Activated CD4-positive, alpha-beta memory T cell treated with anti-CD3 and anti-CD28 coated beads for 36 hours (primary cell): Measurements from ENCODE around the gene RBMS3. TPM values are rescaled to one million over a fixed set of nuclear protein-coding genes. Genes with fewer than 3 reads are reported as not detected.

ENCODE experiments used
- CTCF ChIA-PET: fragments of 350-600 bp; sonication (Branson Sonifier 250); formaldehyde crosslinking; loops from one replicate; lab custom pipeline; 2021; ENCODE audit warnings: antibody characterized with exemption, inconsistent platforms; lab: Charles Lee
- POLR2A ChIA-PET: fragments of 350-600 bp; sonication (Branson Sonifier 250); formaldehyde crosslinking; loops from one replicate; lab custom pipeline; 2021; ENCODE audit warnings: antibody characterized with exemption; lab: Charles Lee
- DNase-seq: peaks from one replicate; pipeline ENCODE4 v3.0.0-alpha.2; 2020
- H3K27ac Mint-ChIP-seq: one replicate; pipeline ENCODE4 v1.8.0; 2021; ENCODE audit warnings: mixed read lengths
- H3K27me3 Mint-ChIP-seq: one replicate; pipeline ENCODE4 v1.8.0; 2021; ENCODE audit warnings: mixed read lengths
- H3K36me3 Mint-ChIP-seq: one replicate; pipeline ENCODE4 v1.8.0; 2021; ENCODE audit warnings: mixed read lengths
- H3K4me1 Mint-ChIP-seq: one replicate; pipeline ENCODE4 v1.8.0; 2021; ENCODE audit warnings: low read depth, mixed read lengths
- H3K4me3 Mint-ChIP-seq: one replicate; pipeline ENCODE4 v1.8.0; 2021; ENCODE audit warnings: mild to moderate bottlenecking, mixed read lengths
- H3K9me3 Mint-ChIP-seq: one replicate; pipeline ENCODE4 v1.8.0; 2021; ENCODE audit warnings: mixed read lengths
- intact Hi-C: fragments of 100-400 bp; cut with micrococcal nuclease; formaldehyde crosslinking; loops from one replicate; pipeline ENCODE4 v1.15.1; 2023
- total RNA-seq, 2 experiments: library from RNA; stranded (reverse); gene quantifications; one replicate each; pipeline ENCODE4 v1.2.3, GENCODE V29; 2021

Gene RBMS3
- total RNA-seq, 2 experiments from 2014 or later, result 1.6 TPM

- ChIA-PET CTCF (no interaction called here), POLR2A (no interaction called here)
- no peak for DNase-seq
- intact Hi-C loops, result no loop called here
- Mint-ChIP-seq H3K4me1 (no peaks in the 10 kb centered on the region), H3K4me3 (no peak overlapping the region), H3K27ac (no peak overlapping the region), H3K27me3 (peaks cover 1% of the 10 kb centered on the region), H3K36me3 (no peaks in the 10 kb centered on the region), H3K9me3 (peaks cover 3% of the 10 kb centered on the region)
Observed at GRCh38 chr3:29695201-29695600, 414.3 kb downstream of the RBMS3 start.

- no peak for DNase-seq
- ChIA-PET POLR2A (no interaction called here), CTCF (no interaction called here)
- Mint-ChIP-seq H3K27me3 (peaks cover 1% of the 10 kb centered on the region), H3K4me3 (no peak overlapping the region), H3K9me3 (peaks cover 3% of the 10 kb centered on the region), H3K4me1 (no peaks in the 10 kb centered on the region), H3K27ac (no peak overlapping the region), H3K36me3 (no peaks in the 10 kb centered on the region)
- intact Hi-C loops, result no loop called here
Observed at GRCh38 chr3:29695643-29696198, 414.9 kb downstream of the RBMS3 start.

- Mint-ChIP-seq H3K9me3 (peaks cover 3% of the 10 kb centered on the region), H3K27ac (no peak overlapping the region), H3K4me3 (no peak overlapping the region), H3K27me3 (peaks cover 1% of the 10 kb centered on the region), H3K4me1 (no peaks in the 10 kb centered on the region), H3K36me3 (no peaks in the 10 kb centered on the region)
- ChIA-PET POLR2A (no interaction called here), CTCF (no interaction called here)
- intact Hi-C loops, result no loop called here
- DNase-seq, result no peak
Observed at GRCh38 chr3:29696311-29696710, 415.4 kb downstream of the RBMS3 start.

- Mint-ChIP-seq H3K4me3 (no peak overlapping the region), H3K36me3 (no peaks in the 10 kb centered on the region), H3K9me3 (peaks cover 3% of the 10 kb centered on the region), H3K4me1 (no peaks in the 10 kb centered on the region), H3K27ac (no peak overlapping the region), H3K27me3 (peaks cover 1% of the 10 kb centered on the region)
- ChIA-PET POLR2A (no interaction called here), CTCF (no interaction called here)
- DNase-seq, result no peak
- intact Hi-C loops, result no loop called here
Observed at GRCh38 chr3:29697989-29698388, 417.1 kb downstream of the RBMS3 start.

GRCh38 chr3:29700256-29700655 is 419.4 kb downstream of the RBMS3 start:
- no peak for DNase-seq
- no peaks in the 10 kb centered on the region for H3K4me1 Mint-ChIP-seq
- H3K27ac Mint-ChIP-seq, result no peak overlapping the region
- POLR2A ChIA-PET, result no interaction called here
- intact Hi-C loops, result no loop called here
- H3K36me3 Mint-ChIP-seq, result no peaks in the 10 kb centered on the region
- CTCF ChIA-PET, result no interaction called here
- H3K9me3 Mint-ChIP-seq, result peaks cover 7% of the 10 kb centered on the region
- H3K4me3 Mint-ChIP-seq, result no peak overlapping the region
- no peaks in the 10 kb centered on the region for H3K27me3 Mint-ChIP-seq

- CTCF ChIA-PET, result no interaction called here
Observed at GRCh38 chr3:29701326-29701983, 420.6 kb downstream of the RBMS3 start.

GRCh38 chr3:29705906-29706844 is 425.3 kb downstream of the RBMS3 start:
- intact Hi-C loops, result no loop called here
- no peaks in the 10 kb centered on the region for H3K4me1 Mint-ChIP-seq
- POLR2A ChIA-PET, result no interaction called here
- H3K27me3 Mint-ChIP-seq, result no peaks in the 10 kb centered on the region
- no peak overlapping the region for H3K4me3 Mint-ChIP-seq
- H3K27ac Mint-ChIP-seq, result no peak overlapping the region
- no peaks in the 10 kb centered on the region for H3K36me3 Mint-ChIP-seq
- CTCF ChIA-PET, result no interaction called here
- H3K9me3 Mint-ChIP-seq, result peaks cover 3% of the 10 kb centered on the region
- no peak for DNase-seq

More at GRCh38 chr3:29701326-29701983, 420.6 kb downstream of the RBMS3 start:
- Mint-ChIP-seq H3K4me3 (no peak overlapping the region), H3K36me3 (no peaks in the 10 kb centered on the region), H3K4me1 (no peaks in the 10 kb centered on the region), H3K27ac (no peak overlapping the region), H3K27me3 (no peaks in the 10 kb centered on the region), H3K9me3 (peaks cover 7% of the 10 kb centered on the region)
- intact Hi-C loops, result no loop called here
- POLR2A ChIA-PET, result no interaction called here
- no peak for DNase-seq

- H3K4me3 Mint-ChIP-seq, result no peak overlapping the region
- DNase-seq, result no peak
- H3K9me3 Mint-ChIP-seq, result no peaks in the 10 kb centered on the region
- ChIA-PET CTCF (no interaction called here), POLR2A (no interaction called here)
- no peaks in the 10 kb centered on the region for H3K4me1 Mint-ChIP-seq
- intact Hi-C loops, result no loop called here
- no peaks in the 10 kb centered on the region for H3K27me3 Mint-ChIP-seq
- no peaks in the 10 kb centered on the region for H3K36me3 Mint-ChIP-seq
- H3K27ac Mint-ChIP-seq, result no peak overlapping the region
Observed at GRCh38 chr3:29708884-29709283, 428.0 kb downstream of the RBMS3 start.

- no peaks in the 10 kb centered on the region for H3K4me1 Mint-ChIP-seq
- CTCF ChIA-PET, result no interaction called here
- no peak for DNase-seq
- no peak overlapping the region for H3K27ac Mint-ChIP-seq
- intact Hi-C loops, result no loop called here
- POLR2A ChIA-PET, result no interaction called here
- H3K4me3 Mint-ChIP-seq, result no peak overlapping the region
- H3K27me3 Mint-ChIP-seq, result no peaks in the 10 kb centered on the region
- no peaks in the 10 kb centered on the region for H3K9me3 Mint-ChIP-seq
- no peaks in the 10 kb centered on the region for H3K36me3 Mint-ChIP-seq
Observed at GRCh38 chr3:29711255-29711771, 430.4 kb downstream of the RBMS3 start.

- intact Hi-C loops, result no loop called here
- no peaks in the 10 kb centered on the region for H3K9me3 Mint-ChIP-seq
- POLR2A ChIA-PET, result no interaction called here
- no peak for DNase-seq
- H3K4me1 Mint-ChIP-seq, result no peaks in the 10 kb centered on the region
- CTCF ChIA-PET, result no interaction called here
- no peaks in the 10 kb centered on the region for H3K27me3 Mint-ChIP-seq
- H3K36me3 Mint-ChIP-seq, result no peaks in the 10 kb centered on the region
- H3K27ac Mint-ChIP-seq, result no peak overlapping the region
- H3K4me3 Mint-ChIP-seq, result no peak overlapping the region
Observed at GRCh38 chr3:29716213-29716612, 435.3 kb downstream of the RBMS3 start.

GRCh38 chr3:29718661-29719065 is 437.8 kb downstream of the RBMS3 start:
- intact Hi-C loops, result no loop called here
- ChIA-PET POLR2A (no interaction called here), CTCF (no interaction called here)
- DNase-seq, result no peak
- H3K9me3 Mint-ChIP-seq, result no peaks in the 10 kb centered on the region
- H3K4me3 Mint-ChIP-seq, result no peak overlapping the region
- H3K36me3 Mint-ChIP-seq, result no peaks in the 10 kb centered on the region
- H3K27me3 Mint-ChIP-seq, result no peaks in the 10 kb centered on the region
- no peak overlapping the region for H3K27ac Mint-ChIP-seq
- no peaks in the 10 kb centered on the region for H3K4me1 Mint-ChIP-seq

GRCh38 chr3:29720665-29721064 is 439.8 kb downstream of the RBMS3 start:
- POLR2A ChIA-PET, result no interaction called here
- Mint-ChIP-seq H3K9me3 (peaks cover 2% of the 10 kb centered on the region), H3K27ac (no peak overlapping the region), H3K36me3 (no peaks in the 10 kb centered on the region), H3K4me1 (no peaks in the 10 kb centered on the region), H3K27me3 (no peaks in the 10 kb centered on the region), H3K4me3 (no peak overlapping the region)
- intact Hi-C loops, result no loop called here
- no peak for DNase-seq
- CTCF ChIA-PET, result no interaction called here
